ENCODE measurements around the gene TMEM63C.

TMEM63C gene

DNA sequence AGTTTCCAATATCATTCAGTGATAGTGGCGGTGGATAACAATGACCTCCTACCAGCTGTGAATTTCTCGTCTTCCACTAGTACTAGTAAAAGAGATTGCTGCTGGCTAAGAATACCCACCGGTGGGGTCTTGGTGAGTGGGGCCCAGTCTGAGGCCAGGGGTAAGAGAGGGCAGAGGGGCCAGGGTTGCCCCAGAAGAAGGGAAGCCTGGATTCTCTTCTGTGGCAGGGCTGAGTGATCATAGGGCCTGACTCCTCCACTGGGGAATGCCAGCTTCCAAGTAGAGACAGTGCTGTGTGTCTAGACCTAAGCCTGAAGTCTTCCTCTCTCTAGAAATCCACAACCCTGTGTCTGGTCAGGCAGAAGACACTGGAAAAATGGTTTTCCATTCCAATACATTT lies 5.8 kb upstream of the TMEM63C start:
- no peak for DNase-seq (ENCODE audit: low read depth)

DNA sequence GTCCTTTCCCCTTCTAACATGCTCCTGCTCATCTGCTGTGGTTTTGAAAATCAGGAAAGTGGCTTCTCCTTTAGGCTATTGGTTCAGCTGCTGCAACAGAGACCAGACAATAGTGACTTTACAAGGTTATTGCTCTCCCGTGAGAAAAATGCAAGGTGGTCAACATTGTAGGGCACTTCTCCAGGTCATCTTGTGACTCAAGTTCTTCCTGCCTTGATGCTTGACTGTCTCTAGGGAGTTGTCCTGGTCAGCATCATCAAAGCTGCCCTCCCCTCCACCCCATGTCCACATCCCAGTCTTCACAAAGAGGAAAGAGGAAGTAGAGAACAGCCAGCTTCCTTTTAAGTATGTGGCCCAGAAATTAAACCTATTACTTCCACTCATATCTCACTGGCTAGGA lies 3.9 kb upstream of the TMEM63C start:
- no peak overlapping the region for H3K4me3 ChIP-seq (ENCODE audit: low read depth, low read length)
- no peak for DNase-seq (ENCODE audit: low read depth)
- TF ChIP-seq, protein P1, sequence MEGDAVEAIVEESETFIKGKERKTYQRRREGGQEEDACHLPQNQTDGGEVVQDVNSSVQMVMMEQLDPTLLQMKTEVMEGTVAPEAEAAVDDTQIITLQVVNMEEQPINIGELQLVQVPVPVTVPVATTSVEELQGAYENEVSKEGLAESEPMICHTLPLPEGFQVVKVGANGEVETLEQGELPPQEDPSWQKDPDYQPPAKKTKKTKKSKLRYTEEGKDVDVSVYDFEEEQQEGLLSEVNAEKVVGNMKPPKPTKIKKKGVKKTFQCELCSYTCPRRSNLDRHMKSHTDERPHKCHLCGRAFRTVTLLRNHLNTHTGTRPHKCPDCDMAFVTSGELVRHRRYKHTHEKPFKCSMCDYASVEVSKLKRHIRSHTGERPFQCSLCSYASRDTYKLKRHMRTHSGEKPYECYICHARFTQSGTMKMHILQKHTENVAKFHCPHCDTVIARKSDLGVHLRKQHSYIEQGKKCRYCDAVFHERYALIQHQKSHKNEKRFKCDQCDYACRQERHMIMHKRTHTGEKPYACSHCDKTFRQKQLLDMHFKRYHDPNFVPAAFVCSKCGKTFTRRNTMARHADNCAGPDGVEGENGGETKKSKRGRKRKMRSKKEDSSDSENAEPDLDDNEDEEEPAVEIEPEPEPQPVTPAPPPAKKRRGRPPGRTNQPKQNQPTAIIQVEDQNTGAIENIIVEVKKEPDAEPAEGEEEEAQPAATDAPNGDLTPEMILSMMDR (IDR thresholded peaks at IDR 0.05; ENCODE audit: insufficient read depth, low read depth, low read length, missing control alignments): no peak

More for the DNA sequence above, 5.8 kb upstream of the TMEM63C start:
- no peak overlapping the region for H3K4me3 ChIP-seq (ENCODE audit: low read depth, low read length)
- TF ChIP-seq, protein P1 (IDR thresholded peaks at IDR 0.05; ENCODE audit: insufficient read depth, low read depth, low read length, missing control alignments): no peak

DNA sequence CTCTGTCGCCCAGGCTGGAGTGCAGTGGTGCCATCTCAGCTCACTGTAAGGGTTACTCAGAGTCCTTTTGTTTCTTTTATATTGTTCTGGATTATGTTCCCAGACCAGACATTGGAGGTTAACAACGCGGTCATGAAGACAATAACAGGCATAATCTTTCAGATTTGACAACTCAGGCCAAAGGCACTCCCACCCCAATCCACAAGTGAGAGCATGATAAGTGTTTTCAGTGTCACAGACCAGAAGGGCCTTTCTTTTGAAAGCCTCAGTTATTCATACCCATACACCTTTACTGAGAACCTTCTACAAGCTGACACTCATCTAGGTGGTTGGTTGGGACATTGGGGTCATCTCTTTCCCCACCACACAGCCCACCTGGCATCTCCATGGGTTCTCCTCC lies 2.9 kb upstream of the TMEM63C start:
- DNase-seq (ENCODE audit: low read depth): no peak
- H3K4me3 ChIP-seq (ENCODE audit: low read depth, low read length): no peak overlapping the region
- TF ChIP-seq, protein P1 (IDR thresholded peaks at IDR 0.05; ENCODE audit: insufficient read depth, low read depth, low read length, missing control alignments): no peak

DNA sequence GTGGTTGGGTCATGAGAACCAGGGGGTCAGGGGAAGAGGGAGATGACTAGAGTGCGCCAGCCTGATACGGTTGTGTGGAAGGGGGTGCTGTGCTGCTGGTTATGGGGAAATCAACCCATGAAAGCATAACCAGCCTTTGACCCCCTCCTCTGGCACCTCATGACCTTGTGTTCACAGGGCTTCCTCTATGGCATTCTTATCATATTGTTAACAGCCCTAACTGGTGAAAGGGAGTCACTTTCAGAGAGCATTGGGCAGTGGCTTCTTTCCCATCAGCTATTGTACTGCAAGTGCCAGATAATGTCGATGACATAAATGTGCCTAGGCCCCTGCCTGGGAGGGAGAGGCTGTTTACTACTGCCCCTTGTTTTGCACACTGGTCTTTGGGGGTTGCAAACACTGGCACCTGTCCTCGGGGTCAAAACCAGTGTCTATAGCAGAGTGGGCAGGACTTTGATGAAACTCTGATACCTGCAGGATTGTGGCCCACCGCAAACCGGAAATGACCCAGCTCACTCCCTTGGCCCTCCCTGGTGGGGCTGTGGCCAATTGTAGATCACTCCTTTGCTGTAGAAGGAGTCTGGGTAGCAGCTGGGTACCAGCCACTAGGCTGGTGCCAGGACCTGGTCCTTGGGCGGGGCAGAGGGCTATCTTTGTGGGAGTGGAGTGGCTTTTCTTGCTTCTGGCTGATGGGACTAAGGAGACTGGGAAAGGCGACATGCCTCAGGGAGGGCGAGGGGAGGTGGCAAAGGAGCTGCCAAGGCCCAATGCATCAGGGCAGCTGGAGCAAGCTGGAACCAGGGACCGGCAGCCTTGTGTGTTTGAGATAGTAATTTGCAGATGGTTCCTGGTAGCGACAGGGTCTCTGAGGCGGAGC lies 634 bp upstream of the TMEM63C start:
- no peak overlapping the region for H3K4me3 ChIP-seq (ENCODE audit: low read depth, low read length)
- DNase-seq (ENCODE audit: low read depth): no peak
- TF ChIP-seq, protein P1 (IDR thresholded peaks at IDR 0.05; ENCODE audit: insufficient read depth, low read depth, low read length, missing control alignments): no peak

DNA sequence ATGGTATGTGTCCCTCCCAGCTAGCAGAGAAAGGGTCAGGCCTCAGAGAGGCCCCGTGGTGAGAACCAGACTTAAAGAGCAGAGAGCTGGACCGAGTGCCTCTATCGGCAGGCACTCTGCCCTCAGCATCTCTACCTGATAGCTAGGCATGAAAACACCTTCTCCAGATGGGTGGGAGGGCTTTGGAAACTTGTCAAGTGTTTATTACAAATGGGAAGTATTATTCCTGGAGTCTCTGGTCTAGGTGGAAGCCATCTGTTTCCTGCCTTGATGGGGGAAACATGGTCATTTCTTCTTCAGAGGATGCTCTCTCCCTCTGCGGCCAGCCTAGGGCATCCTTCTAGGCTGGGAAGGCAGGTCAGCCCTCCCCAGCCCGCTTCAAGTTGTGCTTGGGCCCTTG lies 2.3 kb downstream of the TMEM63C start:
- H3K4me3 ChIP-seq (ENCODE audit: low read depth, low read length): no peak overlapping the region
- no peak for DNase-seq (ENCODE audit: low read depth)
- TF ChIP-seq, protein P1 (IDR thresholded peaks at IDR 0.05; ENCODE audit: insufficient read depth, low read depth, low read length, missing control alignments): no peak

DNA sequence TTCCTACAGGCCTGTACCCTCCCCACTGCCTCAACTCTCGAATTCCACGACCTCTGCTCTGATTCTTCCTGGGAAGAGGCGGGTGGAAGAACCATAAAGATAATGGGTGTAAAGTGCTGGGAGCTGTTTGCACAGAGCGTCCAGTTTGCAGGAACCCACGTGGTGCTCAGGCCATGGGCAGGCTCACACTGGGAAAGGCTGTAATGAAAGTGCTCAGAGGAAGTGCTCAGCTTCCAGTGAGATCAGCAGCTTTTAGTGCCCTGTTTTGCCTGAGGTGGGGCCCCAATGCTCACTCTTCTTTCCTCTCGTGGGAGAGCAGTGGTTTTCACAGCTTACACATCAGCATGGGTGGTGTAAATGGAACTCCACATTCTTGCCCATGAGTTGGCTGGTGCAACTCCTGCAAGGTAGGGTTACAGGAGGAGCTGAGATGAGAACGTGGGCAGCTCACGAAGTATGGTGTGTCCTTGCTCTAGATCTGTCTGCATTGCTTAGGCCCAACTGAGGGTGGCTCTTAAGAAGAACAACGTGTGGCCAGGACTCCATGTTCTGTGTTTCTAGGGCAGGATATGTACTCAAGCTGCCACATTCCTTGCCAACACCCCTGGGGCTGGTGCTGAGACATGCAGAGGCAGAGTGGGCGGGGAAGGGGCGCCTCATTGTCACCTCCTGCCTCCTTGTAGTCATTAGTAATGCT lies 2.9 kb downstream of the TMEM63C start:
- TF ChIP-seq, protein P1 (IDR thresholded peaks at IDR 0.05; ENCODE audit: insufficient read depth, low read depth, low read length, missing control alignments): no peak
- H3K4me3 ChIP-seq (ENCODE audit: low read depth, low read length): no peak overlapping the region
- no peak for DNase-seq (ENCODE audit: low read depth)

Data from GM12865 (cell line).